ENCODE measurements around the gene LEMD2.
A peak's percentile ranks its signal among the peaks of the same experiment; 100 is the strongest.

The LEMD2 gene

DNA sequence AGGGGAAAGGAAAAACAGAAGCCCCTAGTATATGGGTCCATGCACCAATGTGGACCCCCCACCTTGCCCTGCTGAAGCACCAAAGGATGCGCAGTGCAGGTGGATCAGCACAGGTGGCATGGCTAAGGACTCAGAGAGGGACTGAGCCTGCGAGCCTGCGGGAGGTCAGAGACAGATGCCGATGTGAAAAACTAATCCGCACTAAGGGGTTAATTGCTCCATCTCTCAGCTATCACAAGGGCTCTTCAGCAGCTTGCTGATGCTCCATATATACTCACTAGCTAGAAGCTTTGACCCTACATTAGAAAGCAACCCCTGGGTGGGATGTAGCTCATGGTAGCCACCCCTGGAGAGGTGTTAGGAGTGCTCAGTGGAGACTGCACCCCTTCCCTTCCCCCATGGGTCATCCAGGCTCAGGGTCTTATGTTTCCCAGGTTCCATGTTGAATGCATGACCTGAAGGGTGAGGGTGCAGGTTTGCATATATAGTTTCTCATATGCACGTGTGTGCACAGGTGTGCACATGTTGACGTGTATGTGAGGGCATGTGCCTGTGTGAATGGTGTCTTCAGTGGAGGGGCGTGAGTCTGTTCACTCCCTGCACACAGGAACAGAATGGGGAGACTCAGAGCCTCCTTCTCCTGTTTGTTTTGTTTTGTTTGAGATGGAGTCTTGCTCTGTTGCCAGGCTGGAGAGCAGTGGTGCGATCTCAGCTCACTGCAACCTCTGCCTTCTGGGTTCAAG is 28.9 kb downstream of the LEMD2 start:
- TF ChIP-seq ZNF600 (tag by site-specific recombination; IDR thresholded peaks at IDR 0.05) (peak; percentile 24; the same call in 1 of the 2 replicates), ZEB2 (tag by site-specific recombination; IDR thresholded peaks at IDR 0.05) (no peak), ZNF394 (tag by site-specific recombination; IDR thresholded peaks at IDR 0.05; ENCODE audit: borderline replicate concordance) (no peak), ZBTB17 (tag by site-specific recombination; IDR thresholded peaks at IDR 0.05) (peak; percentile 51), ZNF138 (tag by site-specific recombination; IDR thresholded peaks at IDR 0.05; ENCODE audit: borderline replicate concordance) (no peak), ZNF76 (tag by site-specific recombination; IDR thresholded peaks at IDR 0.05; ENCODE audit: borderline replicate concordance, low read depth) (no peak), ZNF223 (tag by site-specific recombination; IDR thresholded peaks at IDR 0.05) (no peak), ZNF354C (tag by site-specific recombination; IDR thresholded peaks at IDR 0.05; ENCODE audit: borderline replicate concordance, low read depth) (no peak), ZFHX2 (tag by site-specific recombination; conservative IDR thresholded peaks at IDR 0.05) (no peak), ZNF2 (tag by site-specific recombination; IDR thresholded peaks at IDR 0.05) (no peak), ZNF23 (tag by site-specific recombination; IDR thresholded peaks at IDR 0.05; ENCODE audit: borderline replicate concordance) (no peak), ZNF174 (tag by site-specific recombination; IDR thresholded peaks at IDR 0.05) (no peak), SP3 (tag by site-specific recombination; IDR thresholded peaks at IDR 0.05) (no peak), GFI1B (tag by site-specific recombination; IDR thresholded peaks at IDR 0.05) (no peak)
- TF ChIP-seq, protein P1, sequence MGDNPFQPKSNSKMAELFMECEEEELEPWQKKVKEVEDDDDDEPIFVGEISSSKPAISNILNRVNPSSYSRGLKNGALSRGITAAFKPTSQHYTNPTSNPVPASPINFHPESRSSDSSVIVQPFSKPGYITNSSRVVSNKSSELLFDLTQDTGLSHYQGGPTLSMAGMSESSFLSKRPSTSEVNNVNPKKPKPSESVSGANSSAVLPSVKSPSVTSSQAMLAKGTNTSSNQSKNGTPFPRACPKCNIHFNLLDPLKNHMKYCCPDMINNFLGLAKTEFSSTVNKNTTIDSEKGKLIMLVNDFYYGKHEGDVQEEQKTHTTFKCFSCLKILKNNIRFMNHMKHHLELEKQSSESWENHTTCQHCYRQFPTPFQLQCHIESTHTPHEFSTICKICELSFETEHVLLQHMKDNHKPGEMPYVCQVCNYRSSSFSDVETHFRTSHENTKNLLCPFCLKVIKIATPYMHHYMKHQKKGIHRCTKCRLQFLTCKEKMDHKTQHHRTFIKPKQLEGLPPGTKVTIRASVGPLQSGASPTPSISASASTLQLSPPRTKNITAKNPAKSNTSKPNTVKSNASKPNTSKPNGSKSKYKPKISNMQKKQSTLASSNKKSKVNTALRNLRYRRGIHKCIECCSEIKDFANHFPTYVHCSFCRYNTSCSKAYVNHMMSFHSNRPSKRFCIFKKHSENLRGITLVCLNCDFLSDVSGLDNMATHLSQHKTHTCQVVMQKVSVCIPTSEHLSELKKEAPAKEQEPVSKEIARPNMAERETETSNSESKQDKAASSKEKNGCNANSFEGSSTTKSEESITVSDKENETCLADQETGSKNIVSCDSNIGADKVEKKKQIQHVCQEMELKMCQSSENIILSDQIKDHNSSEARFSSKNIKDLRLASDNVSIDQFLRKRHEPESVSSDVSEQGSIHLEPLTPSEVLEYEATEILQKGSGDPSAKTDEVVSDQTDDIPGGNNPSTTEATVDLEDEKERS (tag by site-specific recombination; IDR thresholded peaks at IDR 0.05): no peak
- TF ChIP-seq, protein P2, sequence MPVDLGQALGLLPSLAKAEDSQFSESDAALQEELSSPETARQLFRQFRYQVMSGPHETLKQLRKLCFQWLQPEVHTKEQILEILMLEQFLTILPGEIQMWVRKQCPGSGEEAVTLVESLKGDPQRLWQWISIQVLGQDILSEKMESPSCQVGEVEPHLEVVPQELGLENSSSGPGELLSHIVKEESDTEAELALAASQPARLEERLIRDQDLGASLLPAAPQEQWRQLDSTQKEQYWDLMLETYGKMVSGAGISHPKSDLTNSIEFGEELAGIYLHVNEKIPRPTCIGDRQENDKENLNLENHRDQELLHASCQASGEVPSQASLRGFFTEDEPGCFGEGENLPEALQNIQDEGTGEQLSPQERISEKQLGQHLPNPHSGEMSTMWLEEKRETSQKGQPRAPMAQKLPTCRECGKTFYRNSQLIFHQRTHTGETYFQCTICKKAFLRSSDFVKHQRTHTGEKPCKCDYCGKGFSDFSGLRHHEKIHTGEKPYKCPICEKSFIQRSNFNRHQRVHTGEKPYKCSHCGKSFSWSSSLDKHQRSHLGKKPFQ (tag by site-specific recombination; IDR thresholded peaks at IDR 0.05): peak; percentile 69

DNA sequence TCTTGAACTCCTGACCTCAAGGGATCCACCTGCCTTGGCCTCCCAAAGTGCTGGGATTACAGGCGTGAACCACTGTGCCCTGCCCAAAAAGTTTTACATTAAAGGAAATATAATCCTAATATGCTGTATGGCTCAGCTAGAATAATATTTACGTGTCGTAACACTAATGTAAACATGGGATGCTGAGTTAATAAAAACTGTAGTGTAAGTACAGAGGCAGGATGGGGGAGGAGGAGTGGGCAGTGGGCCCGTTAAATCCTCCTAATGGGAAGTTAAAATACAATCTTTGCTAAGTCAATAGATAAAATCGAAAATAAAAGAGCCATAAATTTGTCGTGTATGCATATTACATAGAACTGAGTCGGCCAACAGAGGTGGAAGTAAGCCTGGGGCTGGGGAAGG is 30.1 kb downstream of the LEMD2 start:
- ChIA-PET CTCF (interaction anchor here (0.6 to 12.1 kb wide), 5 partner anchors 12 to 1787 kb away, joined by 3 to 193 read pairs (median 3); partner anchors contain the start of genes DXO and IP6K3), POLR2A (interaction anchor here (1.2 kb wide), 1 partner anchor 9 kb away, joined by 3 read pairs; no protein-coding TSS in a partner anchor)
- H3K9me3 ChIP-seq (ENCODE audit: control insufficient read depth, insufficient read depth, low read depth, low read length): no peaks in the 10 kb centered on the region
- H3K4me3 ChIP-seq (ENCODE audit: low read depth, low read length): no peak overlapping the region
- no peaks in the 10 kb centered on the region for H3K36me3 ChIP-seq (ENCODE audit: control insufficient read depth in 2 of 2, insufficient read depth in 1 of 2, low read length in 2 of 2)
- peaks cover 27% of the 10 kb centered on the region for H3K4me1 ChIP-seq (ENCODE audit: control insufficient read depth, insufficient read depth, low read length)
- no peak overlapping the region for H3K27ac ChIP-seq (ENCODE audit: extremely low read depth, low read depth, low read length)
- TF ChIP-seq GLIS2 (tag by site-specific recombination; IDR thresholded peaks at IDR 0.05) (no peak), HOXC10 (CRISPR knock-in tag; IDR thresholded peaks at IDR 0.05) (no peak), ZNF785 (tag by site-specific recombination; IDR thresholded peaks at IDR 0.05) (no peak), ZSCAN23 (tag by site-specific recombination; IDR thresholded peaks at IDR 0.05) (0 out of 2 replicates have a peak, but pooled peaks have one; percentile 32), SP7 (tag by site-specific recombination; IDR thresholded peaks at IDR 0.05) (peak; percentile 74), ZNF391 (tag by site-specific recombination; IDR thresholded peaks at IDR 0.05; ENCODE audit: borderline replicate concordance, low read depth) (no peak), ZNF311 (tag by site-specific recombination; IDR thresholded peaks at IDR 0.05; ENCODE audit: borderline replicate concordance) (no peak), ZNF558 (tag by site-specific recombination; IDR thresholded peaks at IDR 0.05) (no peak), ZNF792 (tag by site-specific recombination; IDR thresholded peaks at IDR 0.05) (no peak), ZFHX2 (tag by site-specific recombination; conservative IDR thresholded peaks at IDR 0.05) (peak; percentile 95), ZFP69B (tag by site-specific recombination; IDR thresholded peaks at IDR 0.05) (peak; percentile 82), ZNF561 (tag by site-specific recombination; IDR thresholded peaks at IDR 0.05; ENCODE audit: borderline replicate concordance) (0 out of 2 replicates have a peak, but pooled peaks have one; percentile 56), ZNF426 (tag by site-specific recombination; IDR thresholded peaks at IDR 0.05) (no peak), WT1 (tag by site-specific recombination; IDR thresholded peaks at IDR 0.05) (peak; percentile 100)
- TF ChIP-seq, protein P3, sequence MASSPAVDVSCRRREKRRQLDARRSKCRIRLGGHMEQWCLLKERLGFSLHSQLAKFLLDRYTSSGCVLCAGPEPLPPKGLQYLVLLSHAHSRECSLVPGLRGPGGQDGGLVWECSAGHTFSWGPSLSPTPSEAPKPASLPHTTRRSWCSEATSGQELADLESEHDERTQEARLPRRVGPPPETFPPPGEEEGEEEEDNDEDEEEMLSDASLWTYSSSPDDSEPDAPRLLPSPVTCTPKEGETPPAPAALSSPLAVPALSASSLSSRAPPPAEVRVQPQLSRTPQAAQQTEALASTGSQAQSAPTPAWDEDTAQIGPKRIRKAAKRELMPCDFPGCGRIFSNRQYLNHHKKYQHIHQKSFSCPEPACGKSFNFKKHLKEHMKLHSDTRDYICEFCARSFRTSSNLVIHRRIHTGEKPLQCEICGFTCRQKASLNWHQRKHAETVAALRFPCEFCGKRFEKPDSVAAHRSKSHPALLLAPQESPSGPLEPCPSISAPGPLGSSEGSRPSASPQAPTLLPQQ (tag by site-specific recombination; IDR thresholded peaks at IDR 0.05): peak; percentile 71

More for the DNA sequence above, 28.9 kb downstream of the LEMD2 start:
- no peaks in the 10 kb centered on the region for H3K9me3 ChIP-seq (ENCODE audit: control insufficient read depth, insufficient read depth, low read depth, low read length)
- no peaks in the 10 kb centered on the region for H3K36me3 ChIP-seq (ENCODE audit: control insufficient read depth in 2 of 2, insufficient read depth in 1 of 2, low read length in 2 of 2)
- H3K27ac ChIP-seq (ENCODE audit: extremely low read depth, low read depth, low read length): peak overlapping the region; percentile 17; the same call in 1 of the 2 replicates
- POLR2A ChIA-PET: interaction anchor here (1.0 to 1.7 kb wide), 2 partner anchors 11 to 49 kb away, joined by 4 to 7 read pairs; partner anchors contain the start of gene UQCC2
- H3K4me3 ChIP-seq (ENCODE audit: low read depth, low read length): no peak overlapping the region
- CTCF ChIA-PET: interaction anchor here (0.5 to 12.1 kb wide), 7 partner anchors 10 to 817 kb away, joined by 3 to 193 read pairs (median 32); partner anchors contain the start of genes IP6K3 and UQCC2
- peaks cover 22% of the 10 kb centered on the region for H3K4me1 ChIP-seq (ENCODE audit: control insufficient read depth, insufficient read depth, low read length)

Measured in HEK293 (cell line).